ENCODE results near the gene PDE6H. TPM values are rescaled to one million over a fixed set of nuclear protein-coding genes. Genes with fewer than 3 reads are reported as not detected.
A peak's percentile ranks its signal among the peaks of the same experiment; 100 is the strongest.

Gene PDE6H
- total RNA-seq, 1 experiment from 2014 or later, result not detected

DNA sequence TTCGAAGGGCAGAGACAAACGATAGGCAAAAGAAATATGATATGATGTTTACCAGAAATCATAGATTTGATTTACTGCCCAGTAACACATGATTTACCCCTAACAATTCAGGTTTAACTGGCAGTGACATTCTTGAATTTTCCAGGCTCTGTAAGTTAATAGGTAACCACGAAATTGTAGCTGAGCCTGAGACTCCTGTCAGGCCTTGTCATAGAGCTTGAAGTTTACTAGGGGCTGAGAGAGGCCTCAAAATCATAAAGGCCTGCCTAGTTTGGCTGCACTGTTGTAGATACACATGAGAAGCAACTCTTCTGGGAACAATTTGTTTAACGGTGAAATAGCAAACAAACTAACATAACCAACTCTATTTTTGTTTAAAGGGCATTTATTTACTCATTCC, 37.8 kb upstream of the PDE6H start:
- no peaks in the 10 kb centered on the region for H3K27me3 ChIP-seq (replicated peaks; ENCODE audit: control insufficient read depth, insufficient read depth, low read length)
- TF ChIP-seq, protein P1, sequence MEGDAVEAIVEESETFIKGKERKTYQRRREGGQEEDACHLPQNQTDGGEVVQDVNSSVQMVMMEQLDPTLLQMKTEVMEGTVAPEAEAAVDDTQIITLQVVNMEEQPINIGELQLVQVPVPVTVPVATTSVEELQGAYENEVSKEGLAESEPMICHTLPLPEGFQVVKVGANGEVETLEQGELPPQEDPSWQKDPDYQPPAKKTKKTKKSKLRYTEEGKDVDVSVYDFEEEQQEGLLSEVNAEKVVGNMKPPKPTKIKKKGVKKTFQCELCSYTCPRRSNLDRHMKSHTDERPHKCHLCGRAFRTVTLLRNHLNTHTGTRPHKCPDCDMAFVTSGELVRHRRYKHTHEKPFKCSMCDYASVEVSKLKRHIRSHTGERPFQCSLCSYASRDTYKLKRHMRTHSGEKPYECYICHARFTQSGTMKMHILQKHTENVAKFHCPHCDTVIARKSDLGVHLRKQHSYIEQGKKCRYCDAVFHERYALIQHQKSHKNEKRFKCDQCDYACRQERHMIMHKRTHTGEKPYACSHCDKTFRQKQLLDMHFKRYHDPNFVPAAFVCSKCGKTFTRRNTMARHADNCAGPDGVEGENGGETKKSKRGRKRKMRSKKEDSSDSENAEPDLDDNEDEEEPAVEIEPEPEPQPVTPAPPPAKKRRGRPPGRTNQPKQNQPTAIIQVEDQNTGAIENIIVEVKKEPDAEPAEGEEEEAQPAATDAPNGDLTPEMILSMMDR (IDR thresholded peaks at IDR 0.05; ENCODE audit: insufficient read depth in 1 of 2, low read depth in 1 of 2, low read length in 1 of 2, severe bottlenecking in 1 of 2, unreplicated experiment in 1 of 2), result no peak
- Mint-ChIP-seq H3K9me3 (ENCODE audit: unreplicated experiment) (peaks cover 10% of the 10 kb centered on the region), H3K36me3 (ENCODE audit: insufficient read depth, unreplicated experiment) (no peaks in the 10 kb centered on the region), H3K4me1 (ENCODE audit: low read depth, unreplicated experiment) (peaks cover 36% of the 10 kb centered on the region), H3K27ac (ENCODE audit: unreplicated experiment) (peak overlapping the region; percentile 33), H3K27me3 (ENCODE audit: insufficient read depth, unreplicated experiment) (no peaks in the 10 kb centered on the region), H3K4me3 (ENCODE audit: unreplicated experiment) (no peak overlapping the region)
- no peaks in the 10 kb centered on the region for H3K36me3 ChIP-seq (ENCODE audit: control insufficient read depth, insufficient read depth, low read length)
- intact Hi-C loops (cut with micrococcal nuclease; ENCODE audit: unreplicated experiment), result loop anchor here (1.0 to 2.0 kb wide), 2 partner anchors 16 to 90 kb away; no protein-coding TSS in a partner anchor
- ChIA-PET CTCF (interaction anchor here (0.8 to 1.1 kb wide), 2 partner anchors 61 to 87 kb away, joined by 3 to 4 read pairs; no protein-coding TSS in a partner anchor), POLR2A (no interaction called here)
- no peaks in the 10 kb centered on the region for H3K9me3 ChIP-seq
- H3K4me3 ChIP-seq (ENCODE audit: low read depth, low read length), result no peak overlapping the region
- H3K4me1 ChIP-seq, result peaks cover 46% of the 10 kb centered on the region
- DNase-seq, result peak; percentile 56 to 60
- no TSS peak for BruUV-seq (replicated peaks)

DNA sequence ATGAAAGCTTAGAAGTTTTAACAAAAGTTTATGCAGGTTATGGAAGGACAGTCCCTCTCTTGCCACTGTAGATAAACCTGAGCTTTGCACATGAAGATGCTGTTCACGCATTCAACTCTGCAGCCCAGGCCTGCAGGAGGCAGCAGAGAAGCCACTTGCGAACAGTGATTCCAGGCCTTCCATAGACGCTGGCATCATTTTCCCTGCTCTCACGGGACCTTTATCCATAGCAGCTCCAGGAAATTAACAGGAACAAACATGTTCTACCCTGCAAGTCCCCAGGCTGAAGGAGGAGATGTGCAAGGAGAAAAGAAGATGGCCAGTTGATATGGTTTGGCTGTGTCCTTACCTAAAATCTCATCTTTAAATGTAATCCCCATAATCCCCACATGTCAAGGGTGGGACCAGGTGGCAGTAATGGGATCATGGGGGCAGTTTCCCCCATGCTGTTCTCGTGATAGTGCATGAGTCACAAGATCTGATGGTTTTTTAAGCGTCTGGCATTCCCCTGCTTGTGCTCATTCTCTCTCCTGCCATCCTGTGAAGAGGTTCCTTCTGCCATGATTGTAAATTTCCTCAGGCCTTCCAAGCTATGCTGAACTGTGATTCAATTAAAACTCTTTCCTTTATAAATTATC, 36.5 kb upstream of the PDE6H start:
- no peaks in the 10 kb centered on the region for H3K36me3 ChIP-seq (ENCODE audit: control insufficient read depth, insufficient read depth, low read length)
- TF ChIP-seq, protein P1 (IDR thresholded peaks at IDR 0.05; ENCODE audit: insufficient read depth in 1 of 2, low read depth in 1 of 2, low read length in 1 of 2, severe bottlenecking in 1 of 2, unreplicated experiment in 1 of 2), result peak in 1 of 2 experiments; percentile 14
- CTCF ChIA-PET, result interaction anchor here (0.7 to 1.0 kb wide), 2 partner anchors 91 to 159 kb away, joined by 3 read pairs; no protein-coding TSS in a partner anchor

DNA sequence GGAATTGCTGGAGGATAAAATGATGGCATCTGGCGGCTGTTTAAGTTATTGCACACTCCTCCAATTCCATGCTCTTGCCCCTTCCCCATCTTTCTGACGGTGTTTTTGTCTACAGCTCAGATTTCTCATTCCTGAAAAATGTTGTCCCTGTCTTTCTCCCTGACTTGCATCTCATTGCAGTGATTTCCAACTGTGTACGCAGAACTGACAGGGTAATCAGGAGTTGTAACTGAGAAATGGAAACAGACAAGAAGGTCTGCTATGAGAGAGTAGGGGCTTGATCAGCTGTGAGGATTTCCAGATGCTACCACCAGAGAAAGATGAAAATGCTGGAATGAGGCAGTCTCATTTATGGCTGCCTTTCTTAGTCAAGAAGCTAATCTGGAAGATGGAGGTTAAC, 35.8 kb upstream of the PDE6H start:
- Histone ChIP-seq H3K27me3 (replicated peaks; ENCODE audit: control insufficient read depth, insufficient read depth, low read length) (no peaks in the 10 kb centered on the region), H3K36me3 (ENCODE audit: control insufficient read depth, insufficient read depth, low read length) (no peaks in the 10 kb centered on the region), H3K4me1 (peaks cover 27% of the 10 kb centered on the region), H3K4me3 (ENCODE audit: low read depth, low read length) (no peak overlapping the region), H3K9me3 (no peaks in the 10 kb centered on the region)
- Mint-ChIP-seq H3K9me3 (ENCODE audit: unreplicated experiment) (peaks cover 10% of the 10 kb centered on the region), H3K27me3 (ENCODE audit: insufficient read depth, unreplicated experiment) (no peaks in the 10 kb centered on the region), H3K36me3 (ENCODE audit: insufficient read depth, unreplicated experiment) (no peaks in the 10 kb centered on the region), H3K27ac (ENCODE audit: unreplicated experiment) (no peak overlapping the region), H3K4me3 (ENCODE audit: unreplicated experiment) (no peak overlapping the region), H3K4me1 (ENCODE audit: low read depth, unreplicated experiment) (peaks cover 29% of the 10 kb centered on the region)
- no TSS peak for BruUV-seq (replicated peaks)
- ChIA-PET CTCF (interaction anchor here (0.7 kb wide), 1 partner anchor 160 kb away, joined by 3 read pairs; no protein-coding TSS in a partner anchor), POLR2A (no interaction called here)
- no peak for DNase-seq
- intact Hi-C loops (cut with micrococcal nuclease; ENCODE audit: unreplicated experiment), result loop anchor here (1.0 kb wide), 1 partner anchor 58 kb away; no protein-coding TSS in a partner anchor
- TF ChIP-seq, protein P1 (IDR thresholded peaks at IDR 0.05; ENCODE audit: insufficient read depth in 1 of 2, low read depth in 1 of 2, low read length in 1 of 2, severe bottlenecking in 1 of 2, unreplicated experiment in 1 of 2), result no peak

More for the DNA sequence above, 36.5 kb upstream of the PDE6H start:
- no peaks in the 10 kb centered on the region for H3K27me3 ChIP-seq (replicated peaks; ENCODE audit: control insufficient read depth, insufficient read depth, low read length)
- no TSS peak for BruUV-seq (replicated peaks)
- no peaks in the 10 kb centered on the region for H3K36me3 Mint-ChIP-seq (ENCODE audit: insufficient read depth, unreplicated experiment)
- intact Hi-C loops (cut with micrococcal nuclease; ENCODE audit: unreplicated experiment), result no loop called here
- peak in 1 of 2 experiments; percentile 28 for DNase-seq
- no peak overlapping the region for H3K4me3 ChIP-seq (ENCODE audit: low read depth, low read length)
- H3K9me3 Mint-ChIP-seq (ENCODE audit: unreplicated experiment), result peaks cover 10% of the 10 kb centered on the region
- POLR2A ChIA-PET, result no interaction called here
- no peak overlapping the region for H3K27ac Mint-ChIP-seq (ENCODE audit: unreplicated experiment)
- H3K9me3 ChIP-seq, result no peaks in the 10 kb centered on the region
- no peaks in the 10 kb centered on the region for H3K27me3 Mint-ChIP-seq (ENCODE audit: insufficient read depth, unreplicated experiment)
- peaks cover 34% of the 10 kb centered on the region for H3K4me1 ChIP-seq
- peaks cover 36% of the 10 kb centered on the region for H3K4me1 Mint-ChIP-seq (ENCODE audit: low read depth, unreplicated experiment)
- no peak overlapping the region for H3K4me3 Mint-ChIP-seq (ENCODE audit: unreplicated experiment)
